ENCODE data around the gene ESR2.
"Not testable (repeated sequence)": the region's sequence is repeated elsewhere in the genome, so short reads cannot be mapped to it uniquely, and the experiment has no call there.

The ESR2 gene

DNA sequence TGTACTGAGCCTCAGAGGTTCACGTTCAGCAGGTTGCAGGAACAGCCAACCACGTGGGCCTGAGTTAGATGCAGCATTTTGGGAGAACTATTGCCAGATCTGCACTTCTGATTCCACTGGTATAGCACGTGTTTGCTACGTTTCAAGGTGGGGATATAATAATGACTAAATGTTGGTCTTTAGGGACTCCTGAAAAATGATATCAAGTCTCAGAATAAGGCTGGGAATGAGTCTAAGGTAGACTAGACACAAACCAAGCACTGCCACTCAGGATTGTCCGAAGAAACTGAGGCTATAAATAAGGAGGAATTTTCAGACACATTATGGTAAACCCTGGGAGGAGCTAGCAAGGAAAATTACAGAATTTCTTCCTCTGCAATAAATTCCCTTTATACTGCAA, 98.1 kb downstream of the ESR2 start:
- no peak for DNase-seq

DNA sequence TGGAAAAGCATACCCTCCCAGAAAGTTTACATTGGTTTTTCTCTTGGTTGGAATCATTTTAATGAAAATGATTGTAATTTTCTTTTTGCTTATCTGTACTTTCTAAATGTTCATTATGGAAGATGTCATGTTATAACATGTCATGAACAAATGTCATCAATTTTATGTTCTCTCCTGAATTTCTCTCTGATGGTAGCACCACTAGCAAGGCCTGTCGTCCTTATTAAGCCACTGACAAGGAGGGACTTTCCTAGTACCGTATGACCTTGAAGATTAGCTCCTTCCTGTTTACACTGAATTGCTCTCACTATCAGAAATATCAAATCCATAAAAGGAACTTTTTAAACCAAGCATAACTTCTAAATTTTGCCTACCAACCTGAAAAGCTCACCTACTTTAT, 99.0 kb downstream of the ESR2 start:
- no peak for DNase-seq

DNA sequence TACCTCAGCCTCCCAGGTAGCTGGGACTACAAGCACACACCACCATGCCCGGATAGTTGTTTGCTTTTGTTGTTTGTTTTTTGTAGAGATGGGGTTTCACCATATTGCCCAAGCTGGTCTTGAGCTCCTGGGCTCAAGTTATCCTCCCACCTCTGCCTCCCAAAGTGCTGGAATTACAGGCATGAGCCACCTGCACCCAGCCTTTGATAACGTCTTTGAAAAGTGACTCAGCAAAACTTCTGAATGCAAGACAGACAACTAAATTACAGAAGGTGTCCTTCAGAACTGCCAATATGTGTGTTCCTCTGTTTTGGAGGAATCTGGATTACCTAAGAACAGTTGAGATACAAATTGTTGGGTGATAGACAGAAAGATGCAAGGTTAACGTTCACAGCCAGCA, 99.8 kb downstream of the ESR2 start:
- DNase-seq: no peak

DNA sequence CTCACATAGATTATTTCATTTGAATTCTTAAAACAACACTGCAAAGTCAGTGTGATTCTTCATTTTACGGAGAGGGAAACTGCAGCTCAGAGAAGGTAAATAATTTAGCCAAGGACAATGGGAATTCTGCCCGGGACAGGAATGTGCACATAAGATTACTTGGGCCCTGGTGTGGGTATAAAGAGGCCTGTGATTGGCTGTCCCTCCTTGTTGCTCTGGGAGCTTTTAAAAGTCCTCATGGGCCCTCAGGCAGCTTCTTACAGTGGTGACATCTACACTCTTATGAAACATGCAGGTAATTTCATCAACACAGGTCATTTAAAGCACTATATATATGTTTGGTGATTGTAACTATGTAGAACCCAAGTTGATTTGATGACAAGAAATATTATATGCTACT, 100.3 kb downstream of the ESR2 start:
- no peak for DNase-seq

DNA sequence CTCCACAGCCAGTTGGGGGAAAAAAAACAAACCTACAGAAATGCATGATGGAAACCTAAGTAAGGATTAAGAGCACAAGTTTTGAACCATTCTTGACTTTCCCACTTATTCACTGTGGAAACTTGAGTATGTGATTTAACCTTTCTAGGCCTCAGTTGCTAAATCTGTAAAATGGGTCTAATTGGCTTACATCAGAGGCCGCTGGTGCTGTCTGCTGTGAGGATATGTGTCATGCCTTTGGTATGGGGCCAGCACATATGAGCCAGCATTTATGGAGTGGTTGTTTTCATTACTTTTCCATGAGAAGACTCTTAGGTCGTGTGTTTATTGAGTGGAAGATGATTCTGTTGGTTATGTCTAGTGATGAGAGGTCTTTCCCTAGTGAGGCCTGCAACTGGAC, 102.4 kb downstream of the ESR2 start:
- no peak for DNase-seq

DNA sequence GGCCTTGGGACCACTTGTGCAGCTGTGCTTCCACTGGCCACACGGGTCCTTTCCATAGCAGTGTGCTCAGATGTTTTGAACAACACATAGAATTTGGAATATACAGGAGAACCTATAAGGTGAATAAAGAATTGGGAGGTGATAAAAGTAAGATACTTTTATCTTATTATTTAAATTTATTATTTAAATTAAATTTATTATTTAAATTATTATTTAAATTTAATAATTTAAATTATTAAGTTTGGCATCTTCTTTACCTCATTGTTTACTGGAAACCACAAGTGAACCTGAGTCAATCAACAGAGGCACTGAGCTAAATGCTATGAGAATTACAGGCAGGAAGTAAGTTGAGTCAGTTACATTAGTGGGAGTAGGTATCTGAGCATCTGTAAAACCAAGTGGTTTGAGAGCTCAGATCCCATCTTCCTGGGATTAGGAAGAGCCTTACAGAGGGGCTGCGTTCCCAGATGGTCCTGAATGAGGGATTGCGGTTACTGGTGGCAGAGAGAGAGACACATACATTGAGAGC, 103.1 kb downstream of the ESR2 start:
- no peak for DNase-seq

DNA sequence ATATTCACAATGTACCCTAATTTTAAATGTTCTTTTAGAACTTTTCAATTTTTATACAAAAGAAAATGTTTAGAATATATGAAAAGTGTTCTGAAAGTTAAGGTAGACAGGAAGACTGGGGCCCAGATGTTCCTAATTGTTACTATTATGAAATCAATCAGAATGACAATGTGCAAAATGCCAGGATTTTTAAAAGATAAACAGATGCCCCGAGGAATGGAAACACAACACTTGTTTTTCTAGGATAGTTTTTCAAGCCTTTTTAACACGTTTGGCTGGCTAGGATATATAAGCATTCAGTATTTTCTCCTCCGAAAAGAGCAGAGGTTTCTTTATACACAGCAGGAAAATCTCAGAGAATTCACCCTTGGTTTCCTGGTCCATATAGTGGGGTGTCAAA, 106.8 kb downstream of the ESR2 start:
- DNase-seq: no peak

DNA sequence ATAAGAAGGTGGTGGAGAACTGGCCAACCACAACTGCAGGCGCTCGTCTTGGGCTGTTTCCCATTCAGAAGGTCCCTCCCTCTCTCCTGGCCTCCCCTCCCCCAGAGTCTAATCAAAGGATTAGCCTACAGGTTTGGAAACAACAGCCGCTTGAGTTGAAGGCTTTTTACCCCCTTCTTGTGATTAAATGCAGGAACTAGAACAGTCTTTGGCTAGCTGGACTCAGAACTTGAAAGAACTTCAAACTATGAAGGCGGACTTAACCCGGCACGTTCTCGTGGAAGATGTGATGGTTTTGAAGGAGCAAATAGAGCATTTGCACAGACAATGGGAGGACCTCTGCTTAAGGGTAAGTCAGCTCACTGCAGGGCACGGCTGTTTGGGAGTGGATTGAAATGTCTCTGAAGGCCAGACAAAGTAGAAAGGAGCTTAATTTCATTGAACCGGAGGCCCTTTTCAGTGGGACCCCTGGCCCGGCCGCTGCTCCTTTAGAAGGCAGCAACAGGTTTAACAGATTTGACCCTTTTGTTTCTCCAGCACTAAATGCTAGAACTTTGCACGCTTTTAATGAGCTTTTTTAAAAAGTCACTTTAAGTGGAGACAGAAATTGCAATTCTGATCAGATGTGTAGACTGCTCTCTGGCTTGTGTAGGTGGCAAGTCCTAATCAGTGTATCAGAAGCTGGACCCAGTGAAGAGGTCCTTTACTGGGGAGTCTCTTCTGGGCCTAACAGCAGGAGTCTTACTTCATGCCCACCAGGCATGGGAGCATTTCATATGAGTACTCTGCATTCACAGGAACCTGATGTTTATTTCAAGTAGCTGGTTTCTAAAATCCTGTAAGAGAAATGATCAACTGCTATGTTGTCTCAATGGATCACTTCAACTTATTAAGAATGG, 107.7 kb downstream of the ESR2 start:
- no peak for DNase-seq

DNA sequence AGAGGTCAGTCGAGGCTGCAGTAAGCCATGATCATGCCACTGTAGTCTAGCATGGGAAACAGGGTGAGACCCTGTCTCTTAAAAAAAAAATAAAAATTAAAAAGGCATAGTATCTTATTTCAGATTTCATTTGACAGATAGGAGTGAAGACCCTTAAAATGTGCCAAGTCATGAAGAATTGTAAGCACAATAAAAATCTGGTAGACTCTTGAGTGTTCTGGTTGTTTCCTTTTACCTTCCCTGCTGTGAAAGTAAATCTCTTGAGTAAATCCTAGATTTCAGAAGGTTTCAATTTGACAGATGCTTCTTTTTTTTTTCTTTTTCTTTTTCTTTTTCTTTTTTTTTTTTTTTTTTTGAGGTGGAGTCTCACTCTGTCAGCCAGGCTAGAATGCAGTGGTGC, 109.0 kb downstream of the ESR2 start:
- no peak for DNase-seq

DNA sequence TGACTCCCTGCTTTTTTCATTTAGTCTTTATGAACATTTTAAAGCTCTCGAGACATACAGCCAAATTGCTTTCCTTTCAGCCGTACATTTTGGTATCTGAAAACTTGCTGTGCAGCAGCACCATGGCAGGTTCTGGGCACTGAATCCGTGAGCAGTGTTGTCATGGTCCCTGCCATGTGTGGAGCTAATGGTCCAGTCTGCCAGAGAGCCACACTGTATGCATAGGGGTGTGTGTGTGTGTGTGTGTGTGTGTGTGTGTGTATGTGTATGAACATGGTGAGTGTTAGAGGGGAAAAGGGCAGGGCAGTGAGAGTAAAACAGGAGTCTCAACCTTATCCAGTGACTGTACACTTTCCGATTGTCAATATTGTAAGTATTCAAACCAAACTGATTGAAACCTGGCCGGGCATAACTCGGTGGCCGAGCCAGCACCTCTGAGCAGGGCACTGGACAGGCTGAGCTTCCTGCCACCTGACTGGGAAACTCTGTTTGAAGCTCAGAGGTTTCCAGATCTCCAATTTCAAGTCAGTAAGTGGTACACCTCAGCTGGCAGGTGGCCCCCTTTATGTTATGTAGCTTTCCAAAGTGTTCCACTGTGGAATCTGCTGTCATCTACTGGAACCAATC, 110.0 kb downstream of the ESR2 start:
- DNase-seq: no peak

DNA sequence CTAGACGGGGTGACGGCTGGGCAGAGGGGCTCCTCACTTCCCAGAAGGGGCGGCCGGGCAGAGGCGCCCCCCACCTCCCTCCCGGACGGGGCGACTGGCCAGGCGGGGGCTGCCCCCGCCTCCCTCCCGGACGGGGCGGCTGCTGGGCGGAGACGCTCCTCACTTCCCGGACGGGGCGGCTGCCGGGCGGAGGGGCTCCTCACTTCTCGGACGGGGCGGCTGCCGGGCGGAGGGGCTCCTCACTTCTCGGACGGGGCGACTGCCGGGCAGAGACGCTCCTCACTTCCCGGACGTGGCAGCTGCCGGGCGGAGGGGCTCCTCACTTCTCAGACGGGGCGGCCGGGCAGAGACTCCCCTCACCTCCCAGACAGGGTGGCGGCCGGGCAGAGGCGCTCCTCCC, 111.3 kb downstream of the ESR2 start:
- DNase-seq: not testable (repeated sequence)

DNA sequence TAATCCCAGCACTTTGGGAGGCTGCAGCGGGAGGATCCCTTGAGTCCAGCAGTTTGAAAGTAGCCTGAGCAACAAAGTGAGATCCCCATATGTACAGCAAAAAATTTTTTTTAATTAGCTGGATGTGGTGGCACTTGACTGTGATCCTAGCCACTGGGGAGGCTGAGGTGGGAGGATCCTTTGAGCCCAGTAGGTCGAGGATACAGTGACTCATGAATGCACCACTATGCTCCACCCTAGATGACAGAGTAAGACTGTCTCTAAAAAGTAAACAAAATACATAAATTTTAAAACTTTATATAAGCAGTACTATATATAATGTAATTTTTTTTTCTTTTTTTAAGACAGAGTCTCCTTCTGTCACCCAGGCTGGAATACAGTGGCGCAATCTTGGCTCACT, 115.4 kb downstream of the ESR2 start:
- no peak for DNase-seq

DNA sequence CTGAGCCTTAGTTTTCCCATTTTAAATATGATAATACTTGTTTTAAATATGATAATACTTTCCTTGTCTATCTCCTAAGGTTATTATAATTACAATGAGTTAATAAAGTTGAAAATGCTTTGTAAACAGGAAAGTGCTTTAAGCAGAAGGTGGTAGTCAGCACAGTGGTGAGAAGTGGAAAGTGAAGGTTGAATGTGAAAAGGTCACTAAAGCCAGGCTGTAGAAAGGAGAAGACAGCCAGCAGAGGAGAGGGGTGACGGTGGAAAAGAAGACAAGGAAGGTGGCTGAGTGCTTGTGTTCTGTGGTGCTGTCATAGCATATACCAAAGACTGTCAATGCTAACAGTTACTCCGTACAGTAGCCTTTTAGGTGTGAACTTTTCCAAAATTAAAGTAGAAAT, 117.8 kb downstream of the ESR2 start:
- DNase-seq: no peak

DNA sequence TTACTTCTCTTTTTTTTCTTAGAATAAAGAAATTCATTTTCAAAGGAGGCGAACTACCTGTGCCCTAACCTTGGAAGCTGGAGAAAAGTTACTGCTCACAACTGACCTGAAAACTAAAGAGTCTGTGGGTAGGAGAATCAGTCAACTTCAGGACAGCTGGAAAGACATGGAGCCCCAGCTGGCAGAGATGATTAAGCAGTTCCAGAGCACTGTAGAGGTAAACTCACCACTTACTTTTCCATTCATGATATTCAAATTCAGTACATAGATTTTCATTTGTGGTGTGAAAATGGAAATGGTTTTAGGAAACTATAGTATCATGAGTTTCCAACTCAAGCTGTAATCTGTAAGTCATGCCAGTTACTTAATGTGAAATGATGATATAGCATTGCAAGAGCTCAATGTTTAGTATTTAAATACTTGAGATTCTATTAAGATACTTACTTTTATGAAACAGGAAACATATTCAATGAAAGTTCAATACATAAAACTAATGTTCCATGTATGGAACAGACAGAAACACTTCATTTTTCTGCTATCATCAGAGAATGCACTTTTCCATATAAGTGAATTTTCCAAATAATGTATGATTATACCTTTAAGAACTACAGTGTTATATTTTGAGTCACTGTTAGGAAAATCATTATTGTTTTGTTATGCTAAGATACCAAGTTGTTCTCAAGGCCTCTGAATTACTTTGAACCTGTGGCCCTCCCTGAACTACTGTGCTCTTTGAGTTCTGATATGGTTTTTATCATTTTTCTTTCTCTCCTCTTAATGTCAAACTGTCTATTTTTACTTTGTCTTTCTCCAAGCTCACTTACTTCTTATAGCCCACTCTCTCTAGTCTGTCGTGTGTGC, 119.0 kb downstream of the ESR2 start:
- DNase-seq: no peak

DNA sequence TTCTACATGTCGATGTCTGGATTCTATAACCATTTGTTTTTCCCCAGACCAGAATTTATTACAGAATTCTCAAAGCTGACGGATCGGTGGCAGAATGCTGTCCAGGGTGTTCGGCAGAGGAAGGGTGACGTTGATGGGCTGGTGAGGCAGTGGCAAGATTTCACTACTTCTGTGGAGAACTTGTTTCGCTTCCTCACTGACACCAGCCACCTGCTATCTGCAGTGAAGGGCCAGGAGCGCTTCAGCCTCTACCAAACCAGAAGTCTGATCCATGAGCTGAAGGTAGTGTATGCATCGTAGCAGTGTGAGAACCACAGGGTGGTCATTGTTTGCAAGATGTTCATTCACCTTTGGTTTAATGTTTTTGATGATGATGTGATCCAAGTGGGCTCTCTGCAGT, 124.0 kb downstream of the ESR2 start:
- DNase-seq: no peak

DNA sequence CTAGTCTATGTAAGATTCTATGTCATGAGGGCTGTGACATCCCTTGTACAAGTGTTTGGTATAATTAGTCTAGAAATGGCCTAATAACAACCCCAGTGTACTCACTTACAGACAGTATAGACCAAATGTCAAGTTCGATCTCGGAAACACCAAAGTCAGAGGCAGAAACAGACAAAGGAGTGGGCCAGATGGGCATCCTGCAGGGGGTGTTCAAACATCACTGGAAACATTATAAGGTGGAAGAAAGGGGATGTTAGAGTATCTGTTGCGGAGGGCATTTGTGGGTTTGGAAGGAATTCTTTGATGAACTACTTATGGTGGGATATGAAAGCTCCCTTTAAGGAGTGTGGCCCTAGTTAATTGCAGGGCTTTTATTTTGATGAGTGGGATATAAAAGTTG, 134.6 kb downstream of the ESR2 start:
- DNase-seq: no peak

DNA sequence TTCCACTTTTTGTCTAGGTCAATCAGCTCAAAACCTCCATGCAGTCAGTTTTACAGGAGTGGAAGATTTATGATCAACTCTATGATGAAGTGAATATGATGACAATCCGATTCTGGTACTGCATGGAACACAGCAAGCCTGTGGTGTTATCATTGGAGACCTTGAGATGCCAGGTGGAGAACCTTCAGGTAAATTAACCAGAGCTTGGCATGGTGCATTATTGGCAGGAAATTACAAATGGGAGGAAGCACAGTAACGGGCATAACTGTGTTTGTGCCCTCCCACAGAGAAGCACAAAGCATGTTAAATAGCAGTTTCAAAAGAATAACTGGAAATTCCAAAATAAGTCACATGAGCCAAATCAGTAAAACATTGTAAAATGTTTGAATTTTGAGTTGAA, 135.6 kb downstream of the ESR2 start:
- DNase-seq: no peak

DNA sequence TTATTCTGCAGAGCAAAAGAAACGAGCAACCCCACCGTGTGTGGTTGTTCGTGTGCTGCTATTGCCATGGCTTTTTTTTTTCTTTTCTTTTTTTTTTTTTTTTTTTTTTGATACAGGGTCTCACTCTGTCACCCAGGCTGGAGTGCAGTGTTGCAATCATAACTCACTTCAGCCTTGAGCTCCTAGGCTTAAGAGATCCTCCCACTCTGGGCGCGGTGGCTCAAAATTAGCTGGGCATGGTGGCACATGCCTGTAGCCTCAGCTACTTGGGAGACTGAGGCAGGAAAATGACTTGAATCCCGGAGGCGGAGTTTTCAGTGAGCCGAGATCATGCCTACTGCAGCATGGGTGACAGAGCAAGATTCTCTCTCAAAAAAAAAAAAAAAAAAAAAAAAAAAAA, 144.2 kb downstream of the ESR2 start:
- no peak for DNase-seq

DNA sequence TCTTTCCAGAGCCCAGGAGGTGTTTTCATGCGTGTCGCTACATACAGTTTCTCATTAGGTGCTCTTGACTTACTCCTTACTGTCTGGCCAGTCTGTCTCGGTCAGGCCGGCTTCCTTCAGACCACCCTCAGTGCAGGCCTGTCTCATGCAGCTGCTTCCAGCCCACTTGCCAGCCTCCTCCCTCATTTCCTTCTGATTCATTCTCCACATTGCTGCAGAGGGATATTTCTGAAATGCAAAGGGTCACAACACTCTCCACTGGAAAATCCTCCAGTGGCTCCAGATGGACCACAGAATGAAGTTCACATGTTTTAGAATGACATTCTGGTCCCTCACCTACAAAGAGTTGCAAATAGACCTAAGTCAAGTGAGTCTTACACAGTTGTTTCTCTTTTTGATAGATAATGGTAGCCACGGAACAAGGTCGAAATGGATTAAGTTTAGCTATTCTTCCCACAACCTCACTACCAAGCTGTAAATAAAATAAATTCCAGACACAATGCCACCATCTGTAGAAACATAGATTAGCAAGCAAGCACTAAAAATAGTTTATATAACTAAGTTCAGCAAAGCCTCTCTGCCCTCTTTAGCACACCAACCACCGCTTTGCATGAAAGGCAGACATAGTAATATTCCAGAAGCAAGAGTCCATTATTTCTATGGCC, 146.9 kb downstream of the ESR2 start:
- DNase-seq: no peak

DNA sequence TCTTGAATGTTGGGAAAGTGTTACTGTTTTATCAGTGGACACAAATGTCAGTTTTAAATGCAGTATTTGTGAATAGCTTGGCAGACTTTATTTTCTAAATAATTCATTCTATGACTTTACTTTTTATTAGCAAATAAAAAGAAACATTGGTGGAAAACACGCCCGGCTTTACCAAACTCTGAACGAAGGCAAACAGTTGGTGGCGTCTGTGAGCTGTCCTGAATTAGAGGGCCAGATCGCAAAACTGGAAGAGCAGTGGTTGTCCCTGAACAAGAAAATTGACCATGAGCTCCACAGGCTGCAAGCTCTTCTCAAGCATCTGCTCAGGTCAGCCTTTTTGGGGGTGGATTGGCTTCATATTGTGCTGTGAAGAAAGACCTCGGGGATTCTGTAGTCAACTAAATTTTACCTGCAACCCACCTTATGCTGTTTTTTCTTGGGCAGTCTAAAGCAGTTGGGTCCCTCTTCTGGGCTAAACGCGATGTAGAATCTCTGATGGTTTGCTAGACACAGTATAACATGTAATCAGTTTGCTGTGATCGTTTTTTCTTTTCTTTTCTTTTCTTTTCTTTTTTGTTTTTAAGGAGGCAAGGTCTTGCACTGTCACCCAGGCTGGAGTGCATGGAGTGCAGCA, 156.4 kb downstream of the ESR2 start:
- no peak for DNase-seq

DNA sequence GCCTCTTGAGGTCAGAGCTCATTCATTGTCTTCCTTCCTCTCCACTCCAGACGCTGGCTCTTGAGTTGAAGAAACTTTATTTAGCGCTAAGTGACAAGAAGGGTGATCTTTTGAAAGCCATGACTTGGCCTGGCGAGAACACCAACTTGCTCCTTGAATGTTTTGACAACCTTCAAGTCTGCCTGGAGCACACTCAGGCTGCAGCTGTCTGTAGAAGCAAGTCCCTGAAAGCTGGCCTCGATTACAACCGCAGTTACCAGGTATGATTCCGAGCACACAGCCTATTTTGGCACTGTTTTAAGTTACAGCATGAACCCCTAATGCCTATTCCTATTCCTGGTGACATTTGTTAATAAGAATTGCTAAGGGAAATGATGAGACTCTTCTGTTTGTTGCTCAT, 167.6 kb downstream of the ESR2 start:
- no peak for DNase-seq

DNA sequence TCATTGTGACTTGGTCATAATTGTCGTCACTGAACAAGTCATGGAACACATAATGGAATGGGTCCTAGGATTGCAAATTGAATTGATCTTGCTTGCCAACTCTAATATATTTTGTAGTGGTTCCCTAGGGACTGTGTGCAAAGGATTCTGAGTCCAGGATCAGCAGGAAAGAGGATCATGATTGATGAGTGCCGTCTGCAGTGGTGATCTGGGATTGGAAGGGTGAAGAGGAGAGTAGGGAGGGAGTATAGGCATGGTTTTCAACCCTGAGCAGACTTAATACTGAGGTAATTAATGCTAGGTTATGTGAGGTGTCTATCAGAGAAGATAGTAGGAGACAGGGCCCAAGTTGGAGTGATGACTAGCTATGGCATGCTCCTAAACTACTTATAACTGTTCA, 168.9 kb downstream of the ESR2 start:
- DNase-seq: no peak
